ENCODE results near the gene AKR1C2. TPM values are rescaled to one million over a fixed set of nuclear protein-coding genes. Genes with fewer than 3 reads are reported as not detected.

The AKR1C2 gene
- total RNA-seq, 1 donor from 2014 or later = 3.8 TPM

DNA sequence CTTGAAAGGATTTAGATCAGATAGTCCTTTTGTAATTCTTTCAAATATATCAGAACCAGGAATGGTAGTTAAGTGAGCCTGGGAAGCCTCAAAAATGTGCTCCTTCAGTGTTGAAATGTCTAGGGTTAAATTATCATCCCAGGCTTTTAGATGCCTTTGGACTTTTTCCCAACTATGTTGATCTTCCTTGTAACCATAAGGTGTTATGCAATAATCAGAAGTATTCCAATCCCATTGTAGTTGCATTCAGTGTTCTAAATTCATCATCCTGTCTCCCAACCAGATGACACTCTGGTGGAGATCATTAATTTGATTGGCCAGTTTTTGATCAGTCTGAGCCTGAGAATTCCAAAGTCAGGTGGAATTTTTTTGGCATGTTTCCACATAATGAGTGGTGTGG lies 35.1 kb upstream of the AKR1C2 start:
- Mint-ChIP-seq H3K4me3 (ENCODE audit: unreplicated experiment) (no peak overlapping the region), H3K27ac (ENCODE audit: unreplicated experiment) (no peak overlapping the region), H3K36me3 (ENCODE audit: unreplicated experiment) (peaks cover 19% of the 10 kb centered on the region), H3K27me3 (ENCODE audit: unreplicated experiment) (no peaks in the 10 kb centered on the region), H3K4me1 (ENCODE audit: low read depth, unreplicated experiment) (no peaks in the 10 kb centered on the region), H3K9me3 (ENCODE audit: unreplicated experiment) (peaks cover 3% of the 10 kb centered on the region)
- no peak for DNase-seq
- TF ChIP-seq, protein P1, sequence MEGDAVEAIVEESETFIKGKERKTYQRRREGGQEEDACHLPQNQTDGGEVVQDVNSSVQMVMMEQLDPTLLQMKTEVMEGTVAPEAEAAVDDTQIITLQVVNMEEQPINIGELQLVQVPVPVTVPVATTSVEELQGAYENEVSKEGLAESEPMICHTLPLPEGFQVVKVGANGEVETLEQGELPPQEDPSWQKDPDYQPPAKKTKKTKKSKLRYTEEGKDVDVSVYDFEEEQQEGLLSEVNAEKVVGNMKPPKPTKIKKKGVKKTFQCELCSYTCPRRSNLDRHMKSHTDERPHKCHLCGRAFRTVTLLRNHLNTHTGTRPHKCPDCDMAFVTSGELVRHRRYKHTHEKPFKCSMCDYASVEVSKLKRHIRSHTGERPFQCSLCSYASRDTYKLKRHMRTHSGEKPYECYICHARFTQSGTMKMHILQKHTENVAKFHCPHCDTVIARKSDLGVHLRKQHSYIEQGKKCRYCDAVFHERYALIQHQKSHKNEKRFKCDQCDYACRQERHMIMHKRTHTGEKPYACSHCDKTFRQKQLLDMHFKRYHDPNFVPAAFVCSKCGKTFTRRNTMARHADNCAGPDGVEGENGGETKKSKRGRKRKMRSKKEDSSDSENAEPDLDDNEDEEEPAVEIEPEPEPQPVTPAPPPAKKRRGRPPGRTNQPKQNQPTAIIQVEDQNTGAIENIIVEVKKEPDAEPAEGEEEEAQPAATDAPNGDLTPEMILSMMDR (IDR thresholded peaks at IDR 0.05; ENCODE audit: partially characterized antibody, unreplicated experiment) = no peak

- Mint-ChIP-seq H3K36me3 (ENCODE audit: unreplicated experiment) (peaks cover 21% of the 10 kb centered on the region), H3K4me1 (ENCODE audit: low read depth, unreplicated experiment) (no peaks in the 10 kb centered on the region), H3K9me3 (ENCODE audit: unreplicated experiment) (peaks cover 2% of the 10 kb centered on the region), H3K27me3 (ENCODE audit: unreplicated experiment) (no peaks in the 10 kb centered on the region), H3K27ac (ENCODE audit: unreplicated experiment) (no peak overlapping the region), H3K4me3 (ENCODE audit: unreplicated experiment) (no peak overlapping the region)
- DNase-seq = no peak
- TF ChIP-seq, protein P1 (IDR thresholded peaks at IDR 0.05; ENCODE audit: partially characterized antibody, unreplicated experiment) = no peak
Observed at GRCh38 chr10:5038101-5038500, 34.4 kb upstream of the AKR1C2 start.

- Mint-ChIP-seq H3K4me3 (ENCODE audit: unreplicated experiment) (no peak overlapping the region), H3K9me3 (ENCODE audit: unreplicated experiment) (peaks cover 4% of the 10 kb centered on the region), H3K27me3 (ENCODE audit: unreplicated experiment) (no peaks in the 10 kb centered on the region), H3K4me1 (ENCODE audit: low read depth, unreplicated experiment) (no peaks in the 10 kb centered on the region), H3K36me3 (ENCODE audit: unreplicated experiment) (peaks cover 24% of the 10 kb centered on the region), H3K27ac (ENCODE audit: unreplicated experiment) (no peak overlapping the region)
- no peak for DNase-seq
- TF ChIP-seq, protein P1 (IDR thresholded peaks at IDR 0.05; ENCODE audit: partially characterized antibody, unreplicated experiment) = no peak
Observed at GRCh38 chr10:5036511-5036910, 32.9 kb upstream of the AKR1C2 start.

DNA sequence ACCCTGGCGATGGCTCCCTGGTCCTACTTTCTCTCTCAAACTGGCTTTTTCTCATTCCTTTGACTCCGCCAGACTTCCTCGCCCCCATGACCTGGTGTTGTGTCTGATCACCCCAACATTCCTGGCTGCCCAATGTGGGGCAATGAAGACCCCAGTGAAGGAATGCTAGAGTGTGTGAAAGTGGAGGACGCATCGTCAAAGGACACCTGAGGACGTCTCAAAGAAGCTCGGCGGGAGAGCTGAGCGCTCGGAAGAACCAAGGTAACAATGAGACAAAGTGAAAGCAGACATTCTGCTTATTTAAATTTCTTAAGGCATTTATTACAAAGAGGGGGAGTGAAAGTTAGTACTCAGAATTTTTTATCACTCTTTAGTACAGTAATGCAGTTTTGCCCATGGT lies 31.7 kb upstream of the AKR1C2 start:
- Mint-ChIP-seq H3K27me3 (ENCODE audit: unreplicated experiment) (no peaks in the 10 kb centered on the region), H3K27ac (ENCODE audit: unreplicated experiment) (no peak overlapping the region), H3K4me3 (ENCODE audit: unreplicated experiment) (no peak overlapping the region), H3K36me3 (ENCODE audit: unreplicated experiment) (peaks cover 35% of the 10 kb centered on the region), H3K9me3 (ENCODE audit: unreplicated experiment) (peaks cover 4% of the 10 kb centered on the region), H3K4me1 (ENCODE audit: low read depth, unreplicated experiment) (no peaks in the 10 kb centered on the region)
- TF ChIP-seq, protein P1 (IDR thresholded peaks at IDR 0.05; ENCODE audit: partially characterized antibody, unreplicated experiment) = no peak
- no peak for DNase-seq

DNA sequence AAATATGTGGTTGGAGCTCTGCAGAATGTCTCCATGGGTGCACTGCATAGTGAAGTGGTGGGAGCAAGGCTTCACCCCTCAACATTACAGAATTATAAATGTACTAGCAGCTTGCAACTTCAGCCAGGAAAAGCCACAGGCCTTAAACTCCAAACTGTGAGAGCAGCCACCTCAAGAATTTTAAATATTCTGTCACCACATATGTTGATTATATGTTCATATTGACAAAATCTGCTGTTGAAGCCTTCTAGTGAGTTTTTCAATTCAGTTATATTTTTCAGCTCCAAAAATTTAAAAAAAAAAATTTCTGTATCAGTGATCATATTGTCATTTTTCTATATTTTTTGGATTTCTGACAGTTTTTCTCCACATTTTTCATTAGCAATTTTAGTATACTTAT lies 30.9 kb upstream of the AKR1C2 start:
- H3K27me3 Mint-ChIP-seq (ENCODE audit: unreplicated experiment) = no peaks in the 10 kb centered on the region
- H3K9me3 Mint-ChIP-seq (ENCODE audit: unreplicated experiment) = peaks cover 4% of the 10 kb centered on the region
- H3K36me3 Mint-ChIP-seq (ENCODE audit: unreplicated experiment) = peaks cover 41% of the 10 kb centered on the region

More for the DNA sequence above, 30.9 kb upstream of the AKR1C2 start:
- no peaks in the 10 kb centered on the region for H3K4me1 Mint-ChIP-seq (ENCODE audit: low read depth, unreplicated experiment)
- no peak for DNase-seq
- H3K27ac Mint-ChIP-seq (ENCODE audit: unreplicated experiment) = no peak overlapping the region
- no peak overlapping the region for H3K4me3 Mint-ChIP-seq (ENCODE audit: unreplicated experiment)
- TF ChIP-seq, protein P1 (IDR thresholded peaks at IDR 0.05; ENCODE audit: partially characterized antibody, unreplicated experiment) = no peak
